GM12878 (cell line): ENCODE measurements around the gene DCTPP1. TPM values are rescaled to one million over a fixed set of nuclear protein-coding genes. Genes with fewer than 3 reads are reported as not detected.

Experiments used
- NR2F1 ChIP-seq: fragments of 450-650 bp; conservative IDR thresholded peaks from 2 replicates; pipeline ENCODE4 v1.6.1; 2017; ENCODE audit warnings: mild to moderate bottlenecking
- ZBTB33 ChIP-seq: fragments of 450-650 bp; IDR thresholded peaks from 2 replicates; pipeline ENCODE4 v1.6.1; 2017; ENCODE audit warnings: mild to moderate bottlenecking
- ZNF592 ChIP-seq: fragments of 450-650 bp; IDR thresholded peaks from 2 replicates; pipeline ENCODE4 v1.6.1; 2017; ENCODE audit warnings: mild to moderate bottlenecking, moderate library complexity
- polyA plus RNA-seq, 11 experiments: library from polyadenylated mRNA; depleted of rRNA in 4 of 11; unstranded in 6 of 11; stranded (reverse) in 5 of 11; fragments of >200 nt; fragmentation: Nextera tagmentation in 4 of 11; fragmentation: Illumina TruSeq in 1 of 11; extraction: Ambion mirVana in 4 of 11; extraction: Trizol in 1 of 11; gene quantifications; 1 replicate in 1 of 11; 2 replicates in 10 of 11; pipeline versions ENCODE4 v1.2.1 to v1.2.3, GENCODE V29; 2011 to 2016; ENCODE audit warnings: inconsistent platforms in 2 of 11, missing spikeins in 2 of 11, low read depth in 1 of 11
- total RNA-seq, 4 experiments: library from RNA; depleted of rRNA in 3 of 4; stranded (reverse); fragments of >200 nt in 3 of 4; fragmentation: Illumina TruSeq in 1 of 4; extraction: Trizol in 1 of 4; gene quantifications; 2 replicates each; pipeline versions ENCODE4 v1.2.1 to v1.2.3, GENCODE V29; 2013 to 2021

The DCTPP1 gene
- total and polyA plus RNA-seq, 10 of the 15 experiments (the other 5 are each of a cell fraction or from before 2014, with no cell fraction given): 72.1 to 266 (median 157) TPM

GRCh38 chr16:30429678-30430427 is at the start of gene DCTPP1 (continued):
- TF ChIP-seq ZBTB33 (no peak), NR2F1 (peak; percentile 63), ZNF592 (no peak; the same call in 1 of the 2 replicates)
